Left kidney (tissue), 2 donors: Measurements from ENCODE around the gene CACNB4. TPM values are rescaled to one million over a fixed set of nuclear protein-coding genes. Genes with fewer than 3 reads are reported as not detected.
"Not testable (repeated sequence)": the region's sequence is repeated elsewhere in the genome, so short reads cannot be mapped to it uniquely, and the experiment has no call there.

Experiments used
- DNase-seq: peaks from one replicate; pipeline ENCODE4 v3.0.0-alpha.2; 2013
- polyA plus RNA-seq: library from polyadenylated mRNA; unstranded; fragments of 120-200 nt; gene quantifications from one replicate; pipeline ENCODE4 v1.2.1, GENCODE V29; 2013; ENCODE audit not compliant: insufficient read length

CACNB4 gene
- polyA plus RNA-seq, 1 donor, result 15.5 TPM

DNA sequence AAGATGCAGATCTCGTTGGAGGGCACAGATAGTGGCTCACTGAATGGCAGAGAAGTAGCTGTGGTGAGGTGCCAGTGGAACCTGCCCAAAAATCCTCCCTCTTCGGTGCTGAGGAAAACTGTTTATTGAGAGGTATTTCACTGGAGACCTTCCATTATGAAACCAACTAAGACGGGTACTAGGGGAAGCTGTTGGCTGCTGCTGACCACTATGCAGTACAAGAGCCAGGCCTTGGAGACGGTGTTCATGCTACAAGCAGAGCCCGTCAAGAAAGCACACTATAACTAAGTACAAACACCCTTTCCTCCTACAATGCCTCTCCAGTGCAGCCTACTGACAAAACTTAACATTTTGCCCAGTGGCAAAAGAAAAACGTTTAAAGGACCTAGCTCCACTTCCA lies 275.2 kb downstream of the CACNB4 start:
- DNase-seq, result no peak

DNA sequence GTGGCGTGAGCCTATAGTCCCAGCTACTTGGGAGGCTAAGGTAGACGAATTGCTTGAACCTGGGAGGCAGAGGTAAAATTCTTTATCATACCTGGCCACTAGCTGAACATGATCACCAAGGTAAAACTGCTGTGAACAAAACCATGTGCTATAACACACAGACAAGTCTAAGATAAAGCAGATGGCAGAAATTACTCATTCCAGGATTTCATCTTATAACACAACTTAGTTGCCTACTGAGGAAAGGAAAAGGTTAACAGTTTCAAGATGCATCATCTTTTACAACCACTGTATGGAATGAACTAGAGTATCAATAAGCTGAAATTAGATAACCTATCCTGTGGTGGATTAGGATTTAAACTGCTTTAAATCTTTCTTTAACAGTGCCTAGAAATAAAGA lies 278.9 kb downstream of the CACNB4 start:
- no peak for DNase-seq

DNA sequence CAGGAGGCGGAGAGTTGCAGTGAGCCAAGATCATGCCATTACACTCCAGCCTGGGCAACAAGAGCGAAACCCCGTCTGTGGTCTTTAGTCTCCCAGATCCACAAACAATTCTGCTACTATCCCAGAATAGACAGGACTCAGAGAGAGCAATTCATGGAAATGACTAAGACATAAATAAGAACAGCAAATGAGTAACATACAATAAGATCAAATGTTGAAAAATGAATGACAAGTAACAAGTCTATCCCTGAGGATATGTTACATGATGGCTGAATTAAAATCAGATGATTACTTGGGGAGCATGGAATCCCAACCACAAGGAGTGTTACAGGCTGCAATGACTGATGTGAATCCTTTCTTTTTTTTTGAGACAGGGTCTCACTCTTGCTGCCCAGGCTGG lies 280.9 kb downstream of the CACNB4 start:
- DNase-seq, result no peak

DNA sequence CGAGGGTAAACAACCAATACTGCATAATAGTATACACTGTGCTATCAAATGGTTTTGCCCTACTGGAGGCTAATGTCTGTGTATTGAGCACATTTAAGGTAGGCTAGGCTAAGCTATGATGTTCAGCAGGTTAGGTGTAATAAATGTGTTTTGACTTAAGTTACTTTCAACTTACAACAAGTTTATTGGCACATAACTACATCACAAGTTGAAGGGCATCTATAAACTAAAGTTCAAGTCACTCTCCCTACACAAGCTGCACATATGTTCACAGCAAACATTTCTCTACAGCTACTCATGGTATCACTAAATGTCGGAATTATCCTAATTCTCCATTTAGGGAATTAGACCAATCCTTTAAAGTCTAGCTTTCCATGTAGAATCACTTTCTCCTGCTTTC lies 282.0 kb downstream of the CACNB4 start:
- no peak for DNase-seq

DNA sequence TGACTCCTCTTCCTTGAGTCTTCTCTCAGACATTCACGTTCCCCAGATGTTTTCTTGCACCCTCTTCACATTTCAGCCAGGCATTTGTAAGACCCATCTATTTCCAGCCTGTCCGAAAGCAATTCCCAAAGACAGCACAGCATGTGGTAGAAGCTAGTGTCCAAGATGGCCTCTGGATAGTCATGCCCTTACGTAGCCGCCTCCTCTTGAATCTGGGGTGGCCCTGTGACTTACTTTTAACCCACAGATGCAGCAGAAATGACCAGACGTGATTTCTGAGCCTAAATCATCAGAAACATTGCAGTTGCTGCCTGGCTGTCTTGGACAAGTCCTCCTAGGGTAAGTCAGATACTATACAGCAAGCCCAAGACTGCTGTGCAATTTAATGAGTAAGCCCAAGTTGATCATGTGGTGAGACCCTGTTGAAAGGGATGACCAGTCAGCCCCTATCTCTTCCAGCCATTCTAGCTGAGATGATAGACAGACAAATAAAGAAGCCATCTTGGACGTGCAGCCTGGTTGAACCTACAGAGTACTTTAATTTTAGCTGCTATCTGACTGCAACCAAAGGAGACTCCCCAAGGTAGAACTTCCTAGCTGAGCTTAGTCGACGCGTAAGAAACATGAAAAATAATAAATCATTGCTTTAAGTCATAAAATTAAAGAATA lies 282.9 kb downstream of the CACNB4 start:
- no peak for DNase-seq

DNA sequence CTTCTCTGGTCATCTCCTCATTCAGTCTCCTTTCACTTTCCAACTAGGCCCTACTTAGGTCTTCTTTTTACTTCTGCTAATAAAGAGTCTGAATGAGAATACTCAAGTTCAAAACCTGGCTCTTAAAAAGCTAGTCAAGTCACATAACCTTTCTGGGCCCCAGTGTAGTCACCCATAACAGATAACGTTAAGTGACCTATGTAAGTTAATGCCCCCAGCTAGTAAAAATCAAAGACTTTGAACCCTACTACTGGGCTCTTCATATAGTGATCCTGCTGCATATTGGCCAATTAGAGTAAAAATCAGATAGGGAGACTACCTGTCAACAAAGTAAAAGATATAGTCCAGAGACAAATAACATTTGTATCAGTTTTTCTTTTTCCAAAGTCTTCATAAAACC lies 288.4 kb downstream of the CACNB4 start:
- no peak for DNase-seq

DNA sequence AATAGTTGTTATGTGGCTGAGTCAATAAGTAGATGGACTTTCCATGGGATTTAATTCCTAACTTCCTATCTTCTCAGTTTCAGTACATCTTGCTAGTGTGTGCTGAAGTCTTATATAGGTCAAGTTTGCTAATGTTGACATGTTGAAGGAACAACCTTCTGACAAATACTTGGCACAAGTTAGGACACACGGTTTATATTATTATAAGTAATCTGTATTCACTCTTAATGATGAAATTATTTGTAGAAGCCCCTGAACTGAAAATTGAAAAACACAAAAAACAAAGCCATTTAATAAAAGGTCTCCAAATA lies 289.8 kb downstream of the CACNB4 start:
- no peak for DNase-seq

DNA sequence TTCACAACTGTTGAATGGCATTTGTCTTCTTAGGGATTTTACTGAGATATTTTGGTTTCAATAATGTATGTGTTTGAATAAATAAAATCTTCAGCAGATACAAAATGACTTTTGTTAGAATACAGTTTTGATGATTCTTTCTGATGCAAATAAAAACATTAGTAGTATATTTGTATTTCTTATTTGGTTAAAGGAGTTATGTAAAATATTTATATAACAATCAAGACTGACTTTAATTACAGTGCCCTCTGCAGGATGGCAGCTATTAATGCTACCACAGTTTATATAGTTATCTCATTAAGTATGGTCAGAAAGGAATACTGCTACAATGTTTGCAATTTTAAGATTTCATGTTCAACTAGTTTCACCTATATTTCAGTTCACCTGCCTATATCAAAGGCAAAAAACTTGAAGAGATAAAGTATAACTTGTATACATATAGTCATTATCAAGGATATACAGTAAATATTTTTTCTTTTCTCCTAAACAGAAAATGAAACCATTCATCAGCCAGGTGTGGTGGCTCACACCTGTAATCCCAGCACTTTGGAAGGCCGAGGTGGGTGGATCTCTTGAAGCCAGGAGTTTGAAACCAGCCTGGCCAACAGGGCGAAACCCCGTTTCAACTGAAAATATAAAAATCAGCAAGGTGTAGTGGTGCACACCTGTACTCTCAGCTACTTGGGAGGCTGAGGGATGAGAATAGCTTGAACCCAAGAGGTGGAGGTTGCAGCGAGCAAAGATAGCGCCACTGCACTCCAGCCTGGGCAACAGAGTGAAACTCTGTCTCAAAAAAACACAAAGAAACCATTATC lies 290.4 kb downstream of the CACNB4 start:
- no peak for DNase-seq

DNA sequence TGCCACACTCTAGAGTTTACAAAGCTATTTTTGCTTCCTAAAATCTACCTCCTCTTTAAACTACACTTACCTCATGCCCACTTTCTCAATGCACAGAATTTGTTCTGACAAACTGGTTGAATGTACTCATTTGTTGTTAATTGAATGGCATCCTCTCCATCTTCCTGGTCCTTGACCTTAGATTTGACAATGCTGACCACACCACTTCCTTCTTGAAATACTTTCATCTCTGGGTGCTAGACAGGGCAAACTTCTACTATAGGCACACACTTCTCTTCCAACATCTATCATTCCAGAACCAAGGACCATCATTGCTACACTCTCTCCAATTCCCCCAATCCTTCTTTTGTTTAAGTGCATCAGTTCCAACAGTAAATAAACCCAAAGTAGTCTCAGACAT lies 292.9 kb downstream of the CACNB4 start:
- no peak for DNase-seq

DNA sequence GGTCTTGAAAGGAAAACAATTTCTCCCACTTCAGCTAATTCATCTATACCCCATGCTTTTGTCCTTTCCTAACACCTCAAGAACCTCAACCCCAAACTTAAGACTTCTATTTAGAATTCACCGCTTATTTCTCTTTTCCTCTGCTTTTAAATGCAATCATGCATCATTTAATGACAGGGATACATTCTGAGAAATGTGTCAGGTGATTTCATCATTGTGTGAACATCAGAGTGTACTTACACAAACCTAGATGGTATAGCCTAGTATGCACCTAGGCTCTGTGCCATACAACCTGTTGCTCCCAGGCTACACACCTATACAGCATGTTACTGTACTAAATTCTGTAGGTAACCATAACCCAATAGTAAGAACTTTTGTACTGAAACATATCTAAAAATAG lies 293.5 kb downstream of the CACNB4 start:
- no peak for DNase-seq

DNA sequence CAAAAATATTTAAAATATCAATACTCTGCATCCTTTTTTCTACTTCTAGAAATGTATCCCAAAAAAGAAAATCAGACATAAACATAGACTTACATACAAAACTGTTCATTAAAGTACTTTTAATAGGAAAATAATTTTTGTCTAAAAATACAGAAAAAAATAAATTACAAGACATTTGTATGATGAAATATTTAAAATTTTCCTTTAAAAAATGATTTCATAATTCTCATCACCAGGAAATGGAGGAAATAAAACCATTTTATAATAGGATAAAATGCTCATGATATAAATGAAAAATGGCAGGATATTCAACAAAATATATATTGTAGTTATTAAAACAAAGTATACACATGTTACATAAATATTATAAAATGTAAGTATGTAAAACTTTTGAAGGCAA lies 295.0 kb downstream of the CACNB4 start:
- DNase-seq, result no peak

DNA sequence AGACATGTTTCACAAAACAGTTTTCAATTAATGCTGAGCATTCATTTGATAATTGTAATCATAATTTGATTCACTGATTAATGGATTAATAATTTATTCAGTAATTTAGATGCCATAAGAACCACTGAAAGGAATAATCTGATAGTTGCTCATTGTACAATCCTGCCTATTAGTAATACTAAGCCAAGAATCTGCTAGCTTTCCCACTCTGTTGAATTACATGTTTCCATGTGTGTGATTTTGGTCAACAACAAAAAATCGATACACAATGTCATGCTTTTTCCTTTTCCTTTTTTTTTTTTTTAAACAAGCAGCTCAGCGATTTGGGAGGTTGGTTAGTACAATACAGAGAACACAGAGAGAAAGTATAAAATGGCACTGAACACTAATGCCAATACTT lies 296.5 kb downstream of the CACNB4 start:
- DNase-seq, result no peak

DNA sequence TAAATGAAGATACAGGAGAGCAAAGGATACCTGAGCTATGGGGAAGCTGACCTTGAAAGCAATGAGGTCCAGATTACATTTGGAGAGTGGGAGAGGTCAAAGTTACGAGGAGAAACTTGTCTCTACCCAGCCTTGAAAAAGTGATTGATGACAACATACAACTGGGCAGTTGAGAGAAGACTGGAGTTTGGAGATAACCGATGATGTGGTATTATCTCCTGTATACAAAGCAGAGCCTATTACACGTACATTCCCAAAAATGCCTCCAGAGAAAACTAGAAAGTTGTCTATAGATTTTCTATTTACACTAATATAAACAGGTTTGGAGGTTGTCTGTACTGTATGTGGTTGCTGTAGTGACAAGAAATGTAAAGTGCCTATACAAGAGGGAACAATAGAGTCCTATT lies 299.0 kb downstream of the CACNB4 start:
- DNase-seq, result no peak

DNA sequence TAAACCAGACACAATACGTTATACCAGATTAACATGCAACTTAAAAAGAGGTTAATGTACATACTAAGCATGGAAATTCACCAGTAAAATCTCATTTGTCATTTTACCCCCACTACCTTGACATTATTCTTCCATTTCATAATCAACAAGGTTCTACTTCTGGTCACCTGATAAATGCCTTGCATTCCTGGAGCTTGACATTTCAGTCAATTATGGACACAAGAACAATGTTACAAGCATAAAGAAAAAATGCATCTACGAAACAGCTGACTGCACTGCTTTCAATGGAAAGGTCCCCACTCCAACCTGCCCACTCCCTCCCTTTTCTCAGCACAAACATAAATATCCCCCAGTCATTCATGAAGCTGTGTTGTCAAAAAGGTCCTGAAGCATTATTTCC lies 302.1 kb downstream of the CACNB4 start:
- DNase-seq, result no peak

DNA sequence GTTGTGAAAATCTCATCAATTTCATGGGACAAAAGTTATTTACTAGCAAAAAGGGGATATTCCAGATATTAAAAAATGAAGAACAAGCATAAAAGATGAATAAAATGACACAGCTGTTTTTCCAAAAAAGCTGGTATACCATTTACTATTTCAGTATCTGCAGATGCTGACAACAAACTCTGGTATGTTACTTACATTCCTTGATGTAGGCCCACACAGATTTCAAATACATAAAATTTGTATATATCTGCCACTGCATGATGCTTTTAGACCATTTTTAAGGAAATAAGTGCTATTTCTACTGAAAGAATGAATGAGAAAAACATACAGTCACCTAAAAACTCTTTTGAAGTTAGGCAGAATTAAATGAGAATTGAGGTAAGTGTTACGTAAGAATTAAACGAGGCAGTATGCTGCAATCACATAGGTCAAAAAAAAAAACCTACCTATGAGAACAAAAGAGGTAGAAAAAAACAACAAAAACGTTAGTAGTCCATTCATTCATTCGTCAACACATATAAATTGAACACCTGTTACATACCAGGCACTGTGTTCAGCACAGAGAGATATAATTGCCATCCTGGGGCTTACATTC lies 303.1 kb downstream of the CACNB4 start:
- no peak for DNase-seq

DNA sequence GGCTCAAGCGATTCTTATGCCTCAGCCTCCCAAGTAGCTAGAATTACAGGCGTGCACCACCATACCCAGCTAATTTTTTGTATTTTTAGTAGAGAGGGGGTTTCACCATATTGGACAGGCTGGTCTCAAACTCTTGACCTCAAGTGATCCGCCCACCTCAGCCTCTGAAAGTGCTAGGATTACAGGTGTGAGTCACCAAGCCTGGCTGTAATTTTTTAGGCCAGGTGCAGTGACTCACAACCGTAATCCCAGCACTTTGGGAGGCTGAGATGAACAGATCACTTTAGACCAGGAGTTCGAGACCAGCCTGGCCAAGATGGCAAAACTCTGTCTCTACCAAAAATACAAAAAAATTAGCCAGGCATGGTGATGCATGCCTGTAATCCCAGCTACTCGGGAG lies 304.4 kb downstream of the CACNB4 start:
- DNase-seq, result not testable (repeated sequence)

DNA sequence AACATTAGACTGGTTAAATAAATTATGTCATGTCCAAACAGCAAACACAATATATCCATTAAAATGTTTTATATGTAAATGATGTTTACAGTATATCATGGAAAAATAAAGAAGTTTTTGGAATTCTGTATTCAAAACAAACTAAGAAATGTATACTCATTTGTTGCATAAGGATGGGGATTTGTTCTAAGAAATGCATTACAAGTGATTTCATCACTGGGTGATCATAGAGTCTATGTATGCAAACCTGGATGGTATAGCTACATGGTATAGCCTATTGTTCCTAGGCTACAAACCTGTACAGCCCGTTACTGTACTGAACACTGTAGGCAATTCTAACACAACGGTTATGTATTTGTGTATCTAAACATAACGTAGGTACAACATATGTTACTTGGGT lies 305.7 kb downstream of the CACNB4 start:
- no peak for DNase-seq

DNA sequence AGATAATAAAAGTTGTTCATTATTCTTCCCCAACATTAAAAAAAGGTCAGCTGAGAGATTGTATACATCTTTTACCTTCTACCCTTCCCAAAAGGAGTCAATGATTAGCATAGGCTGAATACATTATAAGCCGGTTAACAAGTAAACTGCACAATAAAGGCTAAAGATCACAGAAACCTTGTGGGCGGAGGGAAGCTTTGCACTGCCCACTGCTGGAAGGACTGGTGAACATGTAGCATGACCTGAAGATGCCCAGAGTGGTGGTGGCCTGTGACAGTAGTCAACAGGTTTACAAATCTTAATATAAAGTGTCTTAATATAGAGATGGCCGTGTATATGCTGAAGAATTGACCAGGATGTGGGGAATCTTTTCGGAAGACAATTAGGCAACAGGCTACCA lies 306.3 kb downstream of the CACNB4 start:
- no peak for DNase-seq

DNA sequence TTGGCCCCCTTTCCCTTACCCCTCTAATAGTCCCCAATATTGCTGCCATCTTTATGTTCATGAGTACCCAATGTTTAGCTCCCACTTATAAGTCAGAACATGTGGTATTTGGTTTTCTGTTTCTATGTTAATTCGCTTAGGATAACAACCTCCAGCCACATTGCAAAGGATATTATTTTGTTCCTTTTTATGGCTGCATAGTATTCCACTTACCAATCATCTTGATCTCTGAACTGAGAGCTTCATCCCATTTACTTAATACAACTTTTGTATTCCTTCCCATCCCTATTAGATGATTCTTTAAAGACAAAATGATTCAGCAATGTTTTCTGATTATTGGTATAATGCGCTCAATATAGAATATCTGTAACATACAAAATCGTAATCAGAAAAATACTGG lies 307.3 kb downstream of the CACNB4 start:
- DNase-seq, result no peak

DNA sequence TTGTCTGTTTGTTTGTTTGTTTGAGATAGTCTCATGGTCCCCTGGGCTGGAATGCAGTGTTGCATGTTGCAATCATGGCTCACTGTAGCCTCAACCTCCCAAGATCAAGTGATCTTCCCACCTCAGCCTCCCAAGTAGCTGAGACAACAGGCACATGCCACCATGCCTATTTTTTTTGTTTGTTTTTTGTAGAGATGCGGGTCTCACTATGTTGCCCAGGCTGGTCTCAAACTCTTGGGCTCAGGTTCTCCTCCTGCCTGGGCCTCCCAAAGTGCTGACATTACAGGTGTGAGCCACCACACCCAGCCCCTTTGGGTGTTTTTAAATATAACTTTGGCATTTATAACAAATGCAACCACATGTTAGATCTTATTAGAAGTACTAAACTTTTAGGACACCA lies 308.2 kb downstream of the CACNB4 start:
- DNase-seq, result no peak

DNA sequence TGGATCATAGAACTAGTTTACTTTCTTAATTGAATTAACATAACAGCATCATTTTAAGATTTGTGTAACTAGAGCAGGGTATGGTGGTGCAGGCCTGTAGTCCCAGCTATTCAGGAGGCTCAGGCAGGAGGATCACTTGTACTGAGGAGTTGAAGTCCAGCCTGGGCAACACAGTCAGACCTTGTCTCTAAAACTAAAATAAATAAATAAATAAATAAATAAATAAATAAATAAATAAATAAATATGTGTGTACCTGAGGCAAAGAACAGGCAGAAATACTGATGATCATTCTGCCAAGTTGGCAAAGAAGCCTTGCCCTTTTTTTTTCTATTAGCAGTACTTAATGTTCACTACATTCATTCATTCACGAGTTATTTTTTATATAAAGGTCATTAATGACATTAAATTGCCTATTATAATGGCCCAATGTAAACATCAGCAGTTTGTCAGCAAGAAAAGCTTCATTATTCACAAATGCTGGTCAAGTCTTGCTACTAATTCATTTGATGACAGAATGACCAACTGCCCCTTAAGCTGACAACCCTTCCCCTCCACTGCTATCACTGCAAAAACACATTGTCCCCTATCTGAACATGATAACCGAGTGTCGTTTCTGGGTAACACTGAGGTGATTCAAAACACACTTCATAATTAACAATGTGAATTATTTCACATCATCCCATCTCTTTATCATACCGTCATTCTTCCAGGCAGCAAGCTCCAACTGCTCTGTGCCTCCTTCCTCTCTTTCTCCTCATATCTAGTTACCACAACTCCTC lies 309.6 kb downstream of the CACNB4 start:
- no peak for DNase-seq

DNA sequence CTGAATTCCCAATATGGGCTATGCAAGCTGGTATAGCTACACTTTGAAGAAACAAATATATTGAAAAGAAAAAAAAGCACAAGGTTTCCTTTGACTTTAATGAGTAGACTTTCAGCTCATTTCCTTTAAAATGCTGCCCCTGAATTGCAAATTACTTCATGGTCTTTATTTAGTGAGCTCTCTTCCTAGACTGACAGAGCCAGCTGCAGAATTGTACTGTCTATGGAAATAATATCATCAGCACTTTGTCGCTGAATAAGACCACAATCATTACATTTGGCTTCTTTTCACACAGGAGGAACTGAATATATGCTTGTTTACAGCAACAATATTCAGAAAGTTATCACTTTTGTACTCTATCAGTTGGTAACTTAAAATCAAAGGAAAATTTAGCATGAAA lies 312.4 kb downstream of the CACNB4 start:
- no peak for DNase-seq

DNA sequence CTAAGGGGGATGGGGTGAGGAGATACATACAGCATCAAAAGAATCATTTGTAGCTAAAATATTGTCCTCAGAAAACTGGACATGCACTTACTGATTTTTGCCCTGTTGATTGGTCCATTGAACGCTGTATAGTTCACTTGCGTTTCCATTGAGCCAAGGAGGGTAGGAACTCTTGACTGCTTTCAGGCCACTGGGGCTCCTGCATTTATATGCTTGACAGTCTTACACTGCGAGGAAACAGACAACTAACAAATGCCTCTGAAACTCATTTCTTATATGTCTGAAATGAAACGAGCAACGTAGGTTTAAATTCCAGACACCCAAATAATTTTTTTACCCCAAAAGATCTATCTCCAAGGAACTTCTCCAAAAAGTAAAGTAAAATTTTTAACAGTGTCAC lies 312.8 kb downstream of the CACNB4 start:
- no peak for DNase-seq
